GM12878 (cell line): ENCODE data around the gene GTF3A. TPM values are rescaled to one million over a fixed set of nuclear protein-coding genes. Genes with fewer than 3 reads are reported as not detected.

Source experiments
- ATAC-seq: fragments of 200-7000 bp; cut with Tn5 transposase; 3 replicates; pipeline ENCODE4 v1.9.1; 2020; ENCODE audit warnings: mild to moderate bottlenecking, moderate library complexity
- BruUV-seq: library from RNA; stranded (reverse); fragments of 400-500 nt; replicated peaks from 2 replicates; lab custom pipeline; 2021; lab: Mats Ljungman, UMichigan
- CTCF ChIA-PET: fragments of 300-600 bp; sonication (Branson Sonifier 250); formaldehyde crosslinking; extraction: SDS; loops from one replicate; lab custom pipeline; 2021; ENCODE audit warnings: inconsistent platforms; lab: Yijun Ruan, JAX
- POLR2A ChIA-PET: fragments of 350-600 bp; formaldehyde crosslinking; extraction: SDS; loops from one replicate; lab custom pipeline; 2021; ENCODE audit warnings: inconsistent platforms; lab: Charles Lee
- RAD21 ChIA-PET: fragments of 300-600 bp; sonication (Branson Sonifier 250); formaldehyde crosslinking; loops from one replicate; lab custom pipeline; 2023; ENCODE audit warnings: antibody characterized with exemption; ENCODE audit not compliant: unreplicated experiment; lab: Charles Lee
- SMC1A ChIA-PET: fragments of 300-600 bp; sonication (Branson Sonifier 250); formaldehyde crosslinking; loops from one replicate; lab custom pipeline; 2023; ENCODE audit not compliant: unreplicated experiment, uncharacterized antibody; lab: Charles Lee
- DNase-seq: peaks from one replicate; pipeline ENCODE4 v3.0.0-alpha.2; 2011; ENCODE audit warnings: low read depth, low spot score
- FAIRE-seq: peaks from 3 replicates; lab custom pipeline; 2011; peaks lifted over from hg19 to GRCh38; lab: Jason Lieb, UNC
- H2AFZ ChIP-seq: 2 replicates; pipeline ENCODE4 v1.6.0; 2011; ENCODE audit warnings: low read depth, low read length, control low read depth; ENCODE audit not compliant: control insufficient read depth
- H3K27ac ChIP-seq: 2 replicates; pipeline ENCODE4 v1.5.1; 2011; ENCODE audit warnings: control low read depth; ENCODE audit not compliant: control insufficient read depth, insufficient read depth
- H3K27me3 ChIP-seq, 2 experiments: replicated peaks in 1 of 2; 2 replicates each; pipeline versions ENCODE4 v1.6.0 to v1.6.1; 2011; ENCODE audit warnings: low read length in 1 of 2; ENCODE audit not compliant: control insufficient read depth in 2 of 2, insufficient read depth in 2 of 2
- H3K36me3 ChIP-seq, 2 experiments: 2 replicates each; pipeline ENCODE4 v1.5.1; 2011; ENCODE audit warnings: low read length in 1 of 2; ENCODE audit not compliant: control insufficient read depth in 2 of 2, insufficient read depth in 2 of 2
- H3K4me1 ChIP-seq: 2 replicates; pipeline ENCODE4 v1.6.1; 2011; ENCODE audit warnings: mild to moderate bottlenecking, low read length, moderate library complexity, mixed read lengths; ENCODE audit not compliant: control insufficient read depth, insufficient read depth
- H3K4me2 ChIP-seq: 2 replicates; pipeline ENCODE4 v1.6.0; 2011; ENCODE audit warnings: control low read depth; ENCODE audit not compliant: control insufficient read depth, insufficient read depth
- H3K4me3 ChIP-seq: fragments of 200-600 bp; sonication (generic); 2 replicates; pipeline ENCODE4 v1.5.1; 2016
- H3K79me2 ChIP-seq: 2 replicates; pipeline ENCODE4 v1.6.0; 2011; ENCODE audit warnings: low read length; ENCODE audit not compliant: control insufficient read depth, insufficient read depth
- H3K9ac ChIP-seq: 2 replicates; pipeline ENCODE4 v1.8.0; 2011; ENCODE audit warnings: low read length, control low read depth, mixed read lengths; ENCODE audit not compliant: control insufficient read depth, insufficient read depth
- H3K9me3 ChIP-seq: replicated peaks from 3 replicates; pipeline ENCODE4 v1.5.1; 2011; ENCODE audit warnings: mild to moderate bottlenecking, low read length; ENCODE audit not compliant: control insufficient read depth, insufficient read depth
- H4K20me1 ChIP-seq: 2 replicates; pipeline ENCODE4 v1.6.0; 2011; ENCODE audit not compliant: control insufficient read depth, insufficient read depth
- BACH1 ChIP-seq: fragments of 450-650 bp; IDR thresholded peaks from 2 replicates; pipeline ENCODE4 v1.6.1; 2017; ENCODE audit warnings: mild to moderate bottlenecking, borderline replicate concordance
- BCL11A ChIP-seq: IDR thresholded peaks from 2 replicates; pipeline ENCODE4 v1.6.1; 2011; ENCODE audit warnings: low read depth, low read length
- CBX3 ChIP-seq: fragments of 200-600 bp; sonication (generic); IDR thresholded peaks from 2 replicates; pipeline ENCODE4 v1.6.1; 2016; ENCODE audit warnings: low read depth, borderline replicate concordance
- KLF5 ChIP-seq: fragments of 450-650 bp; IDR thresholded peaks from 2 replicates; pipeline ENCODE4 v1.6.1; 2014; ENCODE audit warnings: mild to moderate bottlenecking; ENCODE audit not compliant: partially characterized antibody
- MEF2B ChIP-seq: fragments of 450-650 bp; IDR thresholded peaks from 2 replicates; pipeline ENCODE4 v1.6.1; 2018; ENCODE audit warnings: mild to moderate bottlenecking, moderate library complexity; ENCODE audit not compliant: partially characterized antibody, poor library complexity, severe bottlenecking
- RCOR1 ChIP-seq: conservative IDR thresholded peaks from 2 replicates; pipeline ENCODE4 v1.6.1; 2012; ENCODE audit warnings: low read depth, low read length, improper control_type of control experiment
- STAT1 ChIP-seq: fragments of 450-650 bp; conservative IDR thresholded peaks from 2 replicates; pipeline ENCODE4 v1.6.1; 2014; ENCODE audit warnings: antibody characterized with exemption, mild to moderate bottlenecking
- TARDBP ChIP-seq: IDR thresholded peaks from 2 replicates; pipeline ENCODE4 v1.6.1; 2016; ENCODE audit warnings: borderline replicate concordance
- TBL1XR1 ChIP-seq: IDR thresholded peaks from 2 replicates; pipeline ENCODE4 v1.6.1; 2012; ENCODE audit warnings: low read depth, low read length, improper control_type of control experiment
- YY1 ChIP-seq: IDR thresholded peaks from 2 replicates; pipeline ENCODE4 v1.6.1; 2011; ENCODE audit warnings: low read depth, mild to moderate bottlenecking, low read length
- ZBED1 ChIP-seq: IDR thresholded peaks from 2 replicates; pipeline ENCODE4 v1.6.1; 2016; ENCODE audit warnings: borderline replicate concordance
- ZZZ3 ChIP-seq: IDR thresholded peaks from 2 replicates; pipeline ENCODE4 v1.6.1; 2011; ENCODE audit warnings: low read depth; ENCODE audit not compliant: control insufficient read depth, insufficient read length
- WGBS: methylation state at CpG from one replicate; pipeline ENCODE4 v1.1.6; 2016; ENCODE audit warnings: low lambda C conversion rate; ENCODE audit not compliant: insufficient replicate concordance, insufficient coverage; ENCODE audit errors: missing lambda C conversion rate; 5-methylcytosine and 5-hydroxymethylcytosine counted together
- in situ Hi-C: fragments of 300-500 bp; cut with MboI; formaldehyde crosslinking; loops from 9 replicates; pipeline ENCODE4 v1.14.3; 2018; ENCODE audit warnings: mixed read lengths
- intact Hi-C: fragments of 100-400 bp; cut with micrococcal nuclease; formaldehyde crosslinking; loops from one replicate; pipeline ENCODE4 v1.14.2; 2022; ENCODE audit not compliant: unreplicated experiment
- polyA plus RNA-seq, 11 experiments: library from polyadenylated mRNA; depleted of rRNA in 4 of 11; unstranded in 6 of 11; stranded (reverse) in 5 of 11; fragments of >200 nt; fragmentation: Nextera tagmentation in 4 of 11; fragmentation: Illumina TruSeq in 1 of 11; extraction: Ambion mirVana in 4 of 11; extraction: Trizol in 1 of 11; gene quantifications; 1 replicate in 1 of 11; 2 replicates in 10 of 11; pipeline versions ENCODE4 v1.2.1 to v1.2.3, GENCODE V29; 2011 to 2016; ENCODE audit warnings: inconsistent platforms in 2 of 11, missing spikeins in 2 of 11, low read depth in 1 of 11
- total RNA-seq, 4 experiments: library from RNA; depleted of rRNA in 3 of 4; stranded (reverse); fragments of >200 nt in 3 of 4; fragmentation: Illumina TruSeq in 1 of 4; extraction: Trizol in 1 of 4; gene quantifications; 2 replicates each; pipeline versions ENCODE4 v1.2.1 to v1.2.3, GENCODE V29; 2013 to 2021
- TF ChIP-seq, protein P1 (sequence below): fragments of 450-650 bp; IDR thresholded peaks from 2 replicates; pipeline ENCODE4 v1.6.1; 2017; ENCODE audit warnings: mild to moderate bottlenecking, moderate library complexity
- TF ChIP-seq, protein P2 (sequence below): fragments of 450-650 bp; IDR thresholded peaks from 2 replicates; pipeline ENCODE4 v1.6.1; 2017; ENCODE audit warnings: mild to moderate bottlenecking, moderate library complexity
- TF ChIP-seq, protein P3 (sequence below): IDR thresholded peaks from 2 replicates; pipeline ENCODE4 v1.6.1; 2011; ENCODE audit warnings: low read depth, low read length, improper control_type of control experiment, borderline replicate concordance

Gene GTF3A
- total and polyA plus RNA-seq, 10 of the 15 experiments (the other 5 are each of a cell fraction or from before 2014, with no cell fraction given), result 74.2 to 524 (median 216) TPM

DNA sequence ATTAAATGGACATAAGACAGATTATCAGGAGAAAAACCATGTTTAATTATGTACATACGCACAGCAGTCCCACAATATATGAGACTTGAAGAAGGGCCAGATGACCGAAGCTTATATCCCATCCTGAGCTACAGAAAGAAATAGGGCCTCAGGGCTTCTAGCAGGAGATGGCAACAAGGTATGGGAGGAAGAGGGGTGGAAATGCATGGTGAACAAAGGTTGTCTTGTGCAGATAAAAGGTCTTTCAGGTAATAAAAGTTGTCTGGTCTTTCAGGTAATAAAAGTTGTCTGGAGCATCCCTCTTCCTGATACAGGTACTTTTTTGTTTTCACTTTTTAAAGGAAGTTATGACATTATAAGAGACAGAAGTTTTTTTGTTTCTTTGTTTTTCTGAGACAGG, 15.4 kb upstream of the GTF3A start:
- in situ Hi-C loops (no loop called here), intact Hi-C loops (no loop called here)
- RAD21 ChIA-PET, result interaction anchor here (1.4 kb wide), 1 partner anchor 417 kb away, joined by 5 read pairs; no protein-coding TSS in a partner anchor
- no peaks in the 10 kb centered on the region for H3K79me2 ChIP-seq
- no peak for ATAC-seq
- no peak overlapping the region for H3K4me2 ChIP-seq
- no peaks in the 10 kb centered on the region for H3K36me3 ChIP-seq
- CTCF ChIA-PET, result interaction anchor here (0.6 to 2.3 kb wide), 3 partner anchors 35 to 417 kb away, joined by 3 to 18 read pairs (median 4); no protein-coding TSS in a partner anchor
- no peak overlapping the region for H2AFZ ChIP-seq
- no peak overlapping the region for H3K9ac ChIP-seq
- POLR2A ChIA-PET, result no interaction called here
- no peak overlapping the region for H3K27ac ChIP-seq
- no peak for FAIRE-seq
- 47% methylated on average over 2 of the region's 2 CpGs for WGBS
- BruUV-seq, result no TSS peak
- no peak for DNase-seq
- SMC1A ChIA-PET, result interaction anchor here (1.2 to 1.4 kb wide), 3 partner anchors 11 to 235 kb away, joined by 3 to 4 read pairs (median 3); no protein-coding TSS in a partner anchor
- no peaks in the 10 kb centered on the region for H3K4me1 ChIP-seq
- no peaks in the 10 kb centered on the region for H4K20me1 ChIP-seq
- peaks cover 0 to 2% of the 10 kb centered on the region in 2 experiments; a peak in 3 of 4 replicates for H3K27me3 ChIP-seq
- no peaks in the 10 kb centered on the region for H3K9me3 ChIP-seq
- no peak overlapping the region for H3K4me3 ChIP-seq
- no peak for TF ChIP-seq ZBED1
- TF ChIP-seq CBX3, result no peak
- no peak for TF ChIP-seq TBL1XR1
- no peak for TF ChIP-seq KLF5
- no peak for TF ChIP-seq BCL11A
- no peak for TF ChIP-seq MEF2B
- no peak for TF ChIP-seq BACH1
- TF ChIP-seq, protein P1, sequence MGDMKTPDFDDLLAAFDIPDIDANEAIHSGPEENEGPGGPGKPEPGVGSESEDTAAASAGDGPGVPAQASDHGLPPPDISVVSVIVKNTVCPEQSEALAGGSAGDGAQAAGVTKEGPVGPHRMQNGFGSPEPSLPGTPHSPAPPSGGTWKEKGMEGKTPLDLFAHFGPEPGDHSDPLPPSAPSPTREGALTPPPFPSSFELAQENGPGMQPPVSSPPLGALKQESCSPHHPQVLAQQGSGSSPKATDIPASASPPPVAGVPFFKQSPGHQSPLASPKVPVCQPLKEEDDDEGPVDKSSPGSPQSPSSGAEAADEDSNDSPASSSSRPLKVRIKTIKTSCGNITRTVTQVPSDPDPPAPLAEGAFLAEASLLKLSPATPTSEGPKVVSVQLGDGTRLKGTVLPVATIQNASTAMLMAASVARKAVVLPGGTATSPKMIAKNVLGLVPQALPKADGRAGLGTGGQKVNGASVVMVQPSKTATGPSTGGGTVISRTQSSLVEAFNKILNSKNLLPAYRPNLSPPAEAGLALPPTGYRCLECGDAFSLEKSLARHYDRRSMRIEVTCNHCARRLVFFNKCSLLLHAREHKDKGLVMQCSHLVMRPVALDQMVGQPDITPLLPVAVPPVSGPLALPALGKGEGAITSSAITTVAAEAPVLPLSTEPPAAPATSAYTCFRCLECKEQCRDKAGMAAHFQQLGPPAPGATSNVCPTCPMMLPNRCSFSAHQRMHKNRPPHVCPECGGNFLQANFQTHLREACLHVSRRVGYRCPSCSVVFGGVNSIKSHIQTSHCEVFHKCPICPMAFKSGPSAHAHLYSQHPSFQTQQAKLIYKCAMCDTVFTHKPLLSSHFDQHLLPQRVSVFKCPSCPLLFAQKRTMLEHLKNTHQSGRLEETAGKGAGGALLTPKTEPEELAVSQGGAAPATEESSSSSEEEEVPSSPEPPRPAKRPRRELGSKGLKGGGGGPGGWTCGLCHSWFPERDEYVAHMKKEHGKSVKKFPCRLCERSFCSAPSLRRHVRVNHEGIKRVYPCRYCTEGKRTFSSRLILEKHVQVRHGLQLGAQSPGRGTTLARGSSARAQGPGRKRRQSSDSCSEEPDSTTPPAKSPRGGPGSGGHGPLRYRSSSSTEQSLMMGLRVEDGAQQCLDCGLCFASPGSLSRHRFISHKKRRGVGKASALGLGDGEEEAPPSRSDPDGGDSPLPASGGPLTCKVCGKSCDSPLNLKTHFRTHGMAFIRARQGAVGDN, result no peak
- TF ChIP-seq, protein P2, sequence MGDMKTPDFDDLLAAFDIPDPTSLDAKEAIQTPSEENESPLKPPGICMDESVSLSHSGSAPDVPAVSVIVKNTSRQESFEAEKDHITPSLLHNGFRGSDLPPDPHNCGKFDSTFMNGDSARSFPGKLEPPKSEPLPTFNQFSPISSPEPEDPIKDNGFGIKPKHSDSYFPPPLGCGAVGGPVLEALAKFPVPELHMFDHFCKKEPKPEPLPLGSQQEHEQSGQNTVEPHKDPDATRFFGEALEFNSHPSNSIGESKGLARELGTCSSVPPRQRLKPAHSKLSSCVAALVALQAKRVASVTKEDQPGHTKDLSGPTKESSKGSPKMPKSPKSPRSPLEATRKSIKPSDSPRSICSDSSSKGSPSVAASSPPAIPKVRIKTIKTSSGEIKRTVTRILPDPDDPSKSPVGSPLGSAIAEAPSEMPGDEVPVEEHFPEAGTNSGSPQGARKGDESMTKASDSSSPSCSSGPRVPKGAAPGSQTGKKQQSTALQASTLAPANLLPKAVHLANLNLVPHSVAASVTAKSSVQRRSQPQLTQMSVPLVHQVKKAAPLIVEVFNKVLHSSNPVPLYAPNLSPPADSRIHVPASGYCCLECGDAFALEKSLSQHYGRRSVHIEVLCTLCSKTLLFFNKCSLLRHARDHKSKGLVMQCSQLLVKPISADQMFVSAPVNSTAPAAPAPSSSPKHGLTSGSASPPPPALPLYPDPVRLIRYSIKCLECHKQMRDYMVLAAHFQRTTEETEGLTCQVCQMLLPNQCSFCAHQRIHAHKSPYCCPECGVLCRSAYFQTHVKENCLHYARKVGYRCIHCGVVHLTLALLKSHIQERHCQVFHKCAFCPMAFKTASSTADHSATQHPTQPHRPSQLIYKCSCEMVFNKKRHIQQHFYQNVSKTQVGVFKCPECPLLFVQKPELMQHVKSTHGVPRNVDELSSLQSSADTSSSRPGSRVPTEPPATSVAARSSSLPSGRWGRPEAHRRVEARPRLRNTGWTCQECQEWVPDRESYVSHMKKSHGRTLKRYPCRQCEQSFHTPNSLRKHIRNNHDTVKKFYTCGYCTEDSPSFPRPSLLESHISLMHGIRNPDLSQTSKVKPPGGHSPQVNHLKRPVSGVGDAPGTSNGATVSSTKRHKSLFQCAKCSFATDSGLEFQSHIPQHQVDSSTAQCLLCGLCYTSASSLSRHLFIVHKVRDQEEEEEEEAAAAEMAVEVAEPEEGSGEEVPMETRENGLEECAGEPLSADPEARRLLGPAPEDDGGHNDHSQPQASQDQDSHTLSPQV, result no peak
- TF ChIP-seq YY1, result no peak
- no peak for TF ChIP-seq TARDBP
- TF ChIP-seq RCOR1, result no peak
- TF ChIP-seq, protein P3, sequence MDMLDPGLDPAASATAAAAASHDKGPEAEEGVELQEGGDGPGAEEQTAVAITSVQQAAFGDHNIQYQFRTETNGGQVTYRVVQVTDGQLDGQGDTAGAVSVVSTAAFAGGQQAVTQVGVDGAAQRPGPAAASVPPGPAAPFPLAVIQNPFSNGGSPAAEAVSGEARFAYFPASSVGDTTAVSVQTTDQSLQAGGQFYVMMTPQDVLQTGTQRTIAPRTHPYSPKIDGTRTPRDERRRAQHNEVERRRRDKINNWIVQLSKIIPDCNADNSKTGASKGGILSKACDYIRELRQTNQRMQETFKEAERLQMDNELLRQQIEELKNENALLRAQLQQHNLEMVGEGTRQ, result no peak
- TF ChIP-seq STAT1, result no peak
- TF ChIP-seq ZZZ3, result no peak
